ENCODE measurements around the gene NFASC.
A peak's percentile ranks its signal among the peaks of the same experiment; 100 is the strongest.

The NFASC gene

DNA sequence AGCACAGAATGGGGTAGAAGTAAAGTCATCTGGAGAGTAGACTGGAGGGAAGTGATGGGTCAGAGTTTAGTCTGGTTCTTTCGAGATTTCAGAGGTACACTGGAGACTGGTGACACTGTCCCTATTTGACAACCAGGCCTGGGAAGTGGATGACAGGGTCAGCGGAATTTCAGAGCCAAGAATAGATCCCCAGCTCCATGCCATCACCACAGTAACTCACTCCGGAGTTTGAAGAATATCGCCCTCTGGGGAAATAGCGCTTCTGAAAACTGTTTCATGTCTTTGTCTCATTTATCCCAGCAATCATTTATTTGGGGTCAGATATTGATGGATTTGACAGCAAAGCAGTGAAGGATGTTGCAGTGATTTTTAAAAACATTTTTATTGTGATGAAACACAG, 7.6 kb upstream of the NFASC start:
- peak; percentile 26 for DNase-seq

- no peak for DNase-seq
These were observed 6.9 kb upstream of the NFASC start for GRCh38 chr1:204863730-204864129.

DNA sequence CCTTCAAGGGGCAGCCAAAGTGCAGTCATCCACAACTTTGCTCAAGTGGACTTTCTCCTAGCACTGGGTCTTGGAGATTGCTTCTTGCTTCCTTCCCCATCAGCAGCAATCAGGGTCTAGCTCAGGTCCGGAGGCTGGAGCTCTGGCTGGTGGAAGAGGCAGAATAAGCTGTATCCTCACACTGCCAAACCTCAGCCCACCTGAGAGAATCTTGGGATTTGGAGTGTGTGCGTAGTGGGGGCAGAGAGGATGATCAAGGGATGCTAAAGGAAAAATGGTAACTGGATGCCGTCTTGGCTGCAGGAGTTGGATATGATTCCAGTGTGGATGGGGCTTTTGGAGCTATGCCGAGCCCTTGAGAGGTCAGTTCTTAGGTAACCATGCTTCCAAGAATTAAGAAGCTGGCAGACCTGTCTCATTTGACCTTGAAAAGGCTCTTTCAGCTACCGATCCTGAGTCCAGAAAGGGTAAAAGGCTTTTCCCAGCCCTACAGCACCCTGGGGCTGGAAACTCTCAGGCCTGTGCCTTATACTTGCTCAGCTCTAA, 4.5 kb upstream of the NFASC start:
- DNase-seq, result peak; percentile 41

DNA sequence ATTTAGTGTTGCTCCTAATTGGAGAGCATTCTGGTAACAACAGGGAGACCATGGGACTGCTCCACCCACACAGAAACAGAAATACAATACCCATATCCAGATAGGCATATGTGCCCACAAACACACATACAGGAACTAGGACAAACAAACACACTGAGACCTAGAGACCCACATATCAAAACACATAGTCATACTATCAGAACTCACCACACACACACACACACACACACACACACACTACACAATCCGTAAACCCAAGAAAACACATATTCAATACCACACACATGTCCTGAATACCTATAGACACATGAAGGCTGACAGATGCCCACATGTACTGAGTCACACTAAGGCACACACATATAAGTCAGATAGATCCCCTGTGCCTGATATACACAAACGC, 3.5 kb upstream of the NFASC start:
- no peak for DNase-seq

- no peak for DNase-seq
These were observed 2.9 kb upstream of the NFASC start for GRCh38 chr1:204867666-204868339.

DNA sequence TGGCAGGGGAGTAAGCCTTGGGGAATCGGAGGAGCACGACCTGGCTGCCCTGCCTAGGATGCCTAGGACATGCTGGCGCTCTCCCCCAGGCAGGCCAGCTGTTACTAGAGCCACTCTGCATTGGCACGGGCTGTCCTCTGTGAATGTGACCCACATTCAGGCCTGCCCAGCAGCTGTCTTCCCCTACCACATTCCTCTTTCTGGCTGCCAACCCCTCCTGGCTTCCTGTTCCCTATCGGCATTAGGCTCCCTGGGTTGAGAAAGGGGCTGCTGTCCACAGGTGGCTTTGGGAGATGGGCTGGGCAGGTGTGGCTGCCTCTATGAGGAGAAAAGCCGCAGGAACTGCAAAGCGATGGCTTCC, 2.3 kb upstream of the NFASC start:
- DNase-seq, result no peak

- no peak for DNase-seq
These were observed 1.6 kb upstream of the NFASC start for GRCh38 chr1:204869097-204869496.

- DNase-seq, result no peak
These were observed 859 bp downstream of the NFASC start for GRCh38 chr1:204871405-204872037.

- no peak for DNase-seq
These were observed 1.7 kb downstream of the NFASC start for GRCh38 chr1:204872262-204872881.

DNA sequence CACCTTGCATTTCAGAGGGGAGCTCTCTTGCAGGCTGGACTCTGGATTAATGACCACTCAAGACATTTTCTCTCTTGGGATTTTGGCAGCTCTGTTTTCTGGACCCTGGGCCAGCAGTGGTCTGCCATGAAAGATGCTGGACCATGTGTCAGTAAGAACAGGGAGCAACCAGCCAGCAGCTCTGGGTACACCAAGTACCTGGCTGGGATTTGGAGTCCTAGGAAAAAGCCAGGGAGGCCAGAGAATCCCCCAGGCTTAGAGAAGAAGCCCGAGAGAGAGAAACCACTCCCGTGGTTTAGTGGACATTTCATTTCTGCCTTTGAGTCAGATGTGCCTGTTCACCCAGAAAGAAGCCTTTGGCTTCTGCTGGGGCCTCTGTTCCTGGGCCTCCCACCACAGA, 2.5 kb downstream of the NFASC start:
- DNase-seq, result no peak

DNA sequence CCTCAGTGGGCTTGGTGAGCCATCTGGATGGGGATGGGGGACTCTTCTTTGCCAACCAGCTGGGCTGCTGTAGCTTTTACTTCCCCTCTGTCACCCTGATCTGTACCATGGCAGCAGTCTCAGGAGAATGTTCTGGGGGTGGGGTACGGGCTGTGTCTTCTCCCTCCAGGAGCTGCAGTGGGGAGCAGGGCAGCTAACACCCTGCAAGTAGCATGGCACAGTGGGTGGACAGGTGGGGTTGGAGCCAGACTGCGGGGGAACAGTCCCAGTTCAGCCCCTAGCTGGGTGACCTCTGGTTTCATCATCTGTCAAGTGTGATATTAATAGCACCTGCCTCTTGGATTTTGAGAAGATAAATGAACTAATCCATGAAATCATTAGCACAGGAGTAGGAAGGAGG, 3.1 kb downstream of the NFASC start:
- no peak for DNase-seq

DNA sequence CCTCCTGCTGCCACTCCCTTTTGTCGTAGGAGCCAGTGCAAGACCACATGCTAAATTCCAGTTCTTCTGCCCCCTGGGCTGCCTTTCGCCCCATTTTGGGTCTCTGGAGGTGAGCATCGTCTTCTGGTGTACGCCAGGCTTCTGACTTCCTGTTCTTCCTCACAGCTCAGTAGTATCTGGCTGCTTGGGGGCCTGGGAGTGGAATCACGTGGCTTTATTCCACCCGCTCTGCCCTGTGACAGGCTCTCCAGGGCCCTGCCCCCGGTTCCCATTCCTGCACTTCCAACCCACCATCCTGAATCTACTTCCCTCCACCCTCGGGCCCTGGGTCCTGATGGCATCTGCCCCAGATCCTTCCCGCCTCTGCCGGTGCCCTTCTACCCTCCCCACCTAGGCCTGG, 3.6 kb downstream of the NFASC start:
- no peak for DNase-seq

GRCh38 chr1:204875255-204875654, 4.6 kb downstream of the NFASC start:
- DNase-seq, result no peak

DNA sequence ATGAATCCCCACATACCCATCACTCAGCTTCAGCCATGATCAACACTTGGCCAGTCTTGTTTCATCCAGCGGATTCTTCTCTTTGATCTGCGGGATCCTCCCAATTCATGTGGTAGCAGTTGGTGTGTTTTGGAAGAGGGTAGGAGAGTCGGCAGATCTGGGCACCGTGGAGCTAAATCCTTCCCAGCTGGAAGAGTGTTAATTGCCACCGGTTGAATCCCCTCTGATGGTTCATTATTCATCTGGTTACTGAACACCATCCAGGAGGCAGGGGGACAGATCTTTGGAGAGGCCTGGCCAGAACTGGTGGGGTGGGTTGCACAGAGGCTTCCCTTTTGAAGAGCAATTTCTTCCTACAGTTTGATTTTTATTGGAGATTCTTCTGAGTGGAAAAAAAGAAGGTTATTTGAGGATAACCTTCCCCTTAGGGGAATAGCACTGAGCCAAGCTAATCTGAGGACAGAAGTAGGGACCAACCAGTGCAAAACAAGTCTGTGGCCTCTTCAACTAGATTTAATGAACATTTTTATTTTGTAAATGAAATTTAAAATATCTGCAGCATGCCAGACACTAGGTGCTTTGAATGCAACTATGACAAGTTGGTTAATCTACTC, 8.1 kb downstream of the NFASC start:
- no peak for DNase-seq

GRCh38 chr1:204879351-204879750, 8.7 kb downstream of the NFASC start:
- DNase-seq, result no peak

- DNase-seq, result no peak
These were observed 10.2 kb downstream of the NFASC start for GRCh38 chr1:204880906-204881305.

- no peak for DNase-seq
These were observed 11.8 kb downstream of the NFASC start for GRCh38 chr1:204882479-204882878.

- DNase-seq, result no peak
These were observed 12.7 kb downstream of the NFASC start for GRCh38 chr1:204883405-204883804.

DNA sequence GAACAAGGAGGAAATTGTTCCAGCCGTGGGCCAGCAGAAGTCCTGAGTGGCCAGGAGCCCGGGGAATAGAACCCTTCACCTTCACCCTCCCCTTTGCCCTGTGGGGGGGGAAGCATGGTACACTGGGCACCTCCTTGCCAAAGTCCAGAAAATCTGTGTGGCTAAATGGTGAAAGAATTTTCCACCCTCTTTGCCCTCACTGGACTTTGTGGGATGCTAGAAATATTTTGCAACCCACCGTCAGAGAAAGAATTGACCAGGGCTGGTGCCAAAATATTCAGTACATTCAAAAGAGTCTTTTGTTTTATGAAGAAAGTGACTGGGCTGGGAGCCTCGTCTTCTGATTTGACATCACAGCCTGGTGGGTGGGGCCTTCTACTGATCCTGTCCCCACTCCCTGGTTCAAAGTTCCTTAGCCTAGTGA, 14.6 kb downstream of the NFASC start:
- DNase-seq, result no peak

- DNase-seq, result no peak
These were observed 15.1 kb downstream of the NFASC start for GRCh38 chr1:204885790-204886189.

GRCh38 chr1:204887846-204888245, 17.2 kb downstream of the NFASC start:
- DNase-seq, result no peak

DNA sequence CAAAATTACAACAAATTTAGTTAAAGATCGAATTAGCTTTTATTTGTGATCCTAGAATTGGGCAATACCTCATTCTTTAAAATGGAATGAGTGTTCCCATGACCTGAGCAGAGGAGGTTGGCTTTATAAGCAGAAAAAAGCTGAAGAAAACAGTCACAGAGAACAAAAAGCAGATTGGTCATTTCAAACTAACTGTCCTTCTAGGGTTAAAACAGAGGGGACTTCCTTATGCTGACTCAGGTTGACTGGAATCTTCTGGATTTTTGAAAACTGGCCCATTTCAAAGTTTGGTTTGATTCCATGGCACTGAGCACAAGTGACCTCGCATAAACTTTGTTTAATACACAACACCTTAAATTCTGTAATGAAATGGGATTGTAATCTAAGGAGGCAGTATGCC, 17.6 kb downstream of the NFASC start:
- DNase-seq, result no peak

DNA sequence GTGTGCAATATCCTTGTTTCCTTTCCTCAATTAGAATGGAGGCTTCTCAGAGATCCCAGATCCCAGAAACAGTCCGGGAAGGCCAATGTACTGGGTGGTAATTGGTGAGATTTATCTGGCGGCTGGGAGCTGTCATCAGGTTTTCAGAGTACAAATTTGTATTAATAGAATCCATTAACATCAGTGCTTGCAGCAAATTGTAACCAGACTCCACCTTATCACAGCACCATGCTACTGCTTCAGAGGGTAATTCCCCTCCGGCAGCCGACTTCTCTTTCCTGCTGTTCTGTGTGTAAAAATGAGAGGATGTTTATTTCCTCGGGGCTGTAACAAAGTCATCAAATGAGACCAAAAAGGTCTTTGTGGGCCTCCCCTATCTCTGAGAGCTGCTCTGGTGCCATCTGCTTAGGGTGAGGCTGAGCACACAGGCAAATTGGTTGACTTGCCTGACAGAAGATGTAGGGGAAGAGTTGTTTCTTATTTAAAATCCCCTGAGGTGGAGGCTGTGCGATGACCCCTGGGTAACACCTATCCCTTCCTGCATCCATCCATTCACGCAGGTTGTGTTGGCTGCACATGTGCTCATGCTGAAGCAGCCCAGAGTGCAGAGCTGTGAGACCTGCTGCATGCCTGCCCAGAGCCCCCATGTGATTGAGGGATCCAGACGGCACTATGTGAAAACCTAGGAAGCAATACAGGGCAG, 19.2 kb downstream of the NFASC start:
- no peak for DNase-seq

Data from islet precursor cell (in vitro differentiated cells).